Tibial nerve (tissue), 4 donors: ENCODE data around the gene PSMC3. TPM values are rescaled to one million over a fixed set of nuclear protein-coding genes. Genes with fewer than 3 reads are reported as not detected.

Source experiments
- DNase-seq, 2 donors: peaks; one replicate each; pipeline ENCODE4 v3.0.0-alpha.2; 2019; ENCODE audit warnings: low spot score in 2 of 2
- H3K27ac ChIP-seq, 4 donors: fragments of 200-600 bp; sonication (generic) in 3 of 4; one replicate each; pipeline ENCODE4 v1.5.1; 2017 to 2019; ENCODE audit warnings: mild to moderate bottlenecking in 1 of 4
- H3K27me3 ChIP-seq, 2 donors: fragments of 200-600 bp; sonication (generic) in 1 of 2; one replicate each; pipeline versions ENCODE4 v1.5.1 to v1.6.0; 2017 to 2019
- H3K36me3 ChIP-seq, 3 donors: fragments of 200-600 bp; sonication (generic); one replicate each; pipeline ENCODE4 v1.5.1; 2018 to 2019
- H3K4me1 ChIP-seq, 4 donors: fragments of 200-600 bp; sonication (generic) in 3 of 4; one replicate each; pipeline ENCODE4 v1.5.1; 2017 to 2019
- H3K4me3 ChIP-seq, 4 donors: fragments of 200-600 bp; sonication (generic) in 3 of 4; one replicate each; pipeline ENCODE4 v1.5.1; 2017 to 2019; ENCODE audit warnings: mild to moderate bottlenecking in 1 of 4, moderate library complexity in 1 of 4
- H3K9me3 ChIP-seq, 4 donors: fragments of 200-600 bp; sonication (generic) in 3 of 4; one replicate each; pipeline ENCODE4 v1.5.1; 2017 to 2019
- EP300 ChIP-seq, 2 donors: sonication (generic); formaldehyde crosslinking; IDR thresholded peaks; one replicate each; pipeline ENCODE4 v1.6.1; 2017; ENCODE audit warnings: antibody characterized with exemption in 2 of 2, mild to moderate bottlenecking in 1 of 2
- POLR2A ChIP-seq, 2 donors: fragments of 450-650 bp; IDR thresholded peaks; one replicate each; pipeline ENCODE4 v1.6.1; 2017; ENCODE audit warnings: antibody characterized with exemption in 2 of 2, mild to moderate bottlenecking in 2 of 2, moderate library complexity in 2 of 2
- WGBS, 2 donors: methylation state at CpG; one replicate each; pipeline ENCODE4 v1.1.5; 2018; 5-methylcytosine and 5-hydroxymethylcytosine counted together
- small RNA-seq: library from RNA; depleted of rRNA; stranded (forward); fragments of <200 nt; gene quantifications from one replicate; pipeline ENCODE3, GENCODE V24; 2016
- total RNA-seq, 4 donors: library from RNA; depleted of rRNA; stranded (reverse); fragments of >200 nt; gene quantifications; one replicate each; pipeline ENCODE4 v1.1.0, GENCODE V29; 2016
- TF ChIP-seq, protein P1 (sequence below), 5 experiments: fragments of 200-600 bp in 3 of 5; fragments of 450-650 bp in 2 of 5; sonication (generic) in 3 of 5; IDR thresholded peaks; one replicate each; pipeline ENCODE4 v1.5.1; 2016 to 2019; ENCODE audit warnings: antibody characterized with exemption in 5 of 5, mild to moderate bottlenecking in 3 of 5, moderate library complexity in 2 of 5

Gene PSMC3
- total RNA-seq, 4 donors from 2014 or later, result 103 to 147 (median 128) TPM

DNA sequence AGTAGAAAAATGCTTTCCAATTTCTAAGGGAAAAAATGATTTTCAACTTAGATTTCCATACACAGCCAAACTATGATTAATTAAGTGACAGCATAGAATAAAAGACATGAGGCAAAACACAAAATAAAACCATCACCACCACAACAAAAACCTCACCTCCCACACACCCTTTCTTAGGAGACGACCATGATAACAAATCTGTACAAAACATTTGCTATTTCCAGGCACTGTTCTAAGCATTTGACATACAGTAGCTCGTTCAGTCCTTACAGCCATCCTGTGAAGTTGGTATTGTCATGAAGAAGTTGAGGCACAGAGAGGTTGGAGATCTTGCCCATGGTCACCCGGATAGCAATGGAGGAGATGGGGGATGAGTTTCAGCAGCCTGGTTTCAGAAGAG, 56.6 kb downstream of the PSMC3 start:
- Histone ChIP-seq H3K4me3 (no peak overlapping the region), H3K4me1 (peaks cover 0 to 4% (median 0%) of the 10 kb centered on the region in 4 donors), H3K9me3 (no peaks in the 10 kb centered on the region), H3K27me3 (no peaks in the 10 kb centered on the region), H3K36me3 (no peaks in the 10 kb centered on the region), H3K27ac (no peak overlapping the region)
- 47 to 52% methylated on average over 3 of the region's 3 CpGs for WGBS, 2 donors
- DNase-seq, result no peak
- TF ChIP-seq POLR2A (IDR thresholded peaks at IDR 0.05) (no peak), EP300 (IDR thresholded peaks at IDR 0.05) (no peak)
- TF ChIP-seq, protein P1, sequence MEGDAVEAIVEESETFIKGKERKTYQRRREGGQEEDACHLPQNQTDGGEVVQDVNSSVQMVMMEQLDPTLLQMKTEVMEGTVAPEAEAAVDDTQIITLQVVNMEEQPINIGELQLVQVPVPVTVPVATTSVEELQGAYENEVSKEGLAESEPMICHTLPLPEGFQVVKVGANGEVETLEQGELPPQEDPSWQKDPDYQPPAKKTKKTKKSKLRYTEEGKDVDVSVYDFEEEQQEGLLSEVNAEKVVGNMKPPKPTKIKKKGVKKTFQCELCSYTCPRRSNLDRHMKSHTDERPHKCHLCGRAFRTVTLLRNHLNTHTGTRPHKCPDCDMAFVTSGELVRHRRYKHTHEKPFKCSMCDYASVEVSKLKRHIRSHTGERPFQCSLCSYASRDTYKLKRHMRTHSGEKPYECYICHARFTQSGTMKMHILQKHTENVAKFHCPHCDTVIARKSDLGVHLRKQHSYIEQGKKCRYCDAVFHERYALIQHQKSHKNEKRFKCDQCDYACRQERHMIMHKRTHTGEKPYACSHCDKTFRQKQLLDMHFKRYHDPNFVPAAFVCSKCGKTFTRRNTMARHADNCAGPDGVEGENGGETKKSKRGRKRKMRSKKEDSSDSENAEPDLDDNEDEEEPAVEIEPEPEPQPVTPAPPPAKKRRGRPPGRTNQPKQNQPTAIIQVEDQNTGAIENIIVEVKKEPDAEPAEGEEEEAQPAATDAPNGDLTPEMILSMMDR (IDR thresholded peaks at IDR 0.05), result no peak

Small RNA genes lying within 50 kb of the gene (small RNA-seq; reads per million reads assigned to genes)
- not detected for gene MIR4487

Other genes starting within 250 kb of the PSMC3 start
- 100 to 1,000 TPM; 164 to 209 (median 176) TPM for gene ARFGAP2, start 249.6 kb downstream of the PSMC3 start, total RNA-seq
- 10 to 100 TPM; 44.8 to 69.0 (median 61.6) TPM for gene PACSIN3, start 240.0 kb downstream of the PSMC3 start, total RNA-seq
- gene DDB2, start 211.5 kb downstream of the PSMC3 start, total RNA-seq, result 10 to 100 TPM; 43.8 to 82.8 (median 52.4) TPM
- gene ACP2, start 177.6 kb downstream of the PSMC3 start, total RNA-seq, result 10 to 100 TPM; 38.5 to 88.1 (median 58.8) TPM
- 100 to 1,000 TPM in 3 of 4 donors, 10 to 100 TPM in 1; 92.7 to 218 (median 124) TPM for gene NR1H3, start 168.4 kb downstream of the PSMC3 start, total RNA-seq
- gene MADD, start 156.3 kb downstream of the PSMC3 start, total RNA-seq, result 10 to 100 TPM; 41.9 to 68.0 (median 52.2) TPM
- gene MYBPC3, start 73.7 kb downstream of the PSMC3 start, total RNA-seq, result under 1 TPM in 2 of 4 donors, not detected in 2; 0.21 to 0.60 TPM
- 10 to 100 TPM; 18.8 to 73.5 (median 25.2) TPM for gene SPI1, start 47.9 kb downstream of the PSMC3 start, total RNA-seq
- 100 to 1,000 TPM in 3 of 4 donors, 10 to 100 TPM in 1; 91.6 to 142 (median 116) TPM for gene SLC39A13, start 17.8 kb downstream of the PSMC3 start, total RNA-seq
- gene RAPSN, start 22.7 kb upstream of the PSMC3 start, total RNA-seq, result 1 to 10 TPM; 2.2 to 6.7 (median 2.7) TPM
- gene CELF1, start 126.7 kb upstream of the PSMC3 start, total RNA-seq, result 100 to 1,000 TPM in 3 of 4 donors, 10 to 100 TPM in 1; 70.3 to 144 (median 127) TPM
- gene PTPMT1, start 139.2 kb upstream of the PSMC3 start, total RNA-seq, result 100 to 1,000 TPM in 3 of 4 donors, 10 to 100 TPM in 1; 97.3 to 158 (median 137) TPM
- gene KBTBD4, start 152.5 kb upstream of the PSMC3 start, total RNA-seq, result 10 to 100 TPM; 18.0 to 20.8 (median 19.5) TPM
- 10 to 100 TPM; 55.1 to 65.4 (median 61.1) TPM for gene NDUFS3, start 152.6 kb upstream of the PSMC3 start, total RNA-seq
- 10 to 100 TPM in 1 of 4 donors, 1 to 10 TPM in 3; 3.3 to 22.7 (median 4.1) TPM for gene FAM180B, start 160.2 kb upstream of the PSMC3 start, total RNA-seq
- 10 to 100 TPM in 2 of 4 donors, 1 to 10 TPM in 2; 6.9 to 13.2 (median 9.2) TPM for gene C1QTNF4, start 168.0 kb upstream of the PSMC3 start, total RNA-seq
- gene MTCH2, start 216.1 kb upstream of the PSMC3 start, total RNA-seq, result 10 to 100 TPM; 33.0 to 50.2 (median 36.3) TPM